Activated CD4-positive, CD25-positive, alpha-beta regulatory T cell (primary cell): ENCODE data around the gene AGAP3.

Source experiments
- DNase-seq, 4 experiments: peaks; one replicate each; lab custom pipeline; 2025; lab: John Stamatoyannopoulos, UW

AGAP3 gene

DNA sequence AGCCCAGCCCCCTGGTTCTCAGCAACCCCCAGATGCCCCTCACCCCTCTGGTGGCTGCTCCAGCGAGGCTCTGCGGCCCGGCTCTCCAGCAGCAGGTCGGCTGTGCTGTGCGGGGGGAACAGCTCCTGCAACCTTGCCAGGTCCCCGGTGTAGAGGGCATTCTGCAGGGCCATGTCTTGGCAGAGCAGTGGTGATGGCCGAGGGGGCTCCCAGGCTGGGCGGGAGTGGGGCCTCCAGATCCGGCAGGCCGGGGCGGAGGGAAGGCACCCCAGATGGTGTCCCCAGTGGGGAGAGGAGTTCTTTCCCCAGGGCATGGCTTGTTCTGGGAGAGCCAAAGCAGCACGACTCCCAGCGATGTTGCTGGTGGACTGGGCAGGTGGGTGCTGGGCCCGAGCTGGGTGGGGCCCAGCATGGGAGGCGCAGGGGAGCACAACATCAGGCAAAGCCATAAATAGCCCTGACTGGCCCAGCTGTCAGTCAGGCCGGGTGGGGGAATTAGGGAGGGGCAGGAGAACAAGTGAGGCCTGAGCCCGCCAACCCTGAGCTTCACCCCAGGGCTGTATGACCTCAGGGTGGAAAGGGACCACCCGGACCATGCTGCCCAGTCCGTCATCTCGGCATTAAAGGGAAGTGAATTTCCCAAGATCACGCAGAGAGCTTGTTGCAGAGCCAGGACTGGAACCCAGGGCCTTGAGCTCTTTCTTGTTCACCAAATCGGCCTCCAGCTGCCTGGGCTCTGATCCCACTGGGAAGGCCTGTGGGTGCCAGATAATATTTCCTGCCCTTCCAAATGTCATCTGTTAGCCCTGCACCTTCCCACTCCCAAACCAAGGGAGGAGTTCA, 101.4 kb downstream of the AGAP3 start:
- DNase-seq: no peak

DNA sequence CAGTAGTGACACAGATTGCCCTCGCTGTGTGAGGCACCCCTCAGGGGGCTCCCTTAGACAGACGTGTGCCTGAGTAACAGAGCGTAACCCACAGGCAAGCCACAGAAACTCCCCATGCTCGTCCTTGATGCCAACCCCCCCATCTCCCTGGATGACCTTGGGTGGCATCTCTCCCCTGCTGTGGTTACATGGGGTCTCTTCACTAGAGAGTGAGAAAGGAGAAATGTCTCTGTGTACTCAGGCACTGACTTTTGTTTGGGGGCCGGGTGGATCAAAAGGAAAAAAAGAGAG, 101.9 kb downstream of the AGAP3 start:
- no peak for DNase-seq

- DNase-seq: no peak
These were observed 102.8 kb downstream of the AGAP3 start for GRCh38 chr7:151189038-151189437.

GRCh38 chr7:151191544-151191943, 105.3 kb downstream of the AGAP3 start:
- no peak for DNase-seq

GRCh38 chr7:151192002-151192539, 105.8 kb downstream of the AGAP3 start:
- no peak for DNase-seq

- no peak for DNase-seq
These were observed 107.1 kb downstream of the AGAP3 start for GRCh38 chr7:151193203-151193978.
